ENCODE data around the gene BBLN. TPM values are rescaled to one million over a fixed set of nuclear protein-coding genes. Genes with fewer than 3 reads are reported as not detected.

Gene BBLN
- total RNA-seq, 1 experiment from 2014 or later, result 154 TPM

DNA sequence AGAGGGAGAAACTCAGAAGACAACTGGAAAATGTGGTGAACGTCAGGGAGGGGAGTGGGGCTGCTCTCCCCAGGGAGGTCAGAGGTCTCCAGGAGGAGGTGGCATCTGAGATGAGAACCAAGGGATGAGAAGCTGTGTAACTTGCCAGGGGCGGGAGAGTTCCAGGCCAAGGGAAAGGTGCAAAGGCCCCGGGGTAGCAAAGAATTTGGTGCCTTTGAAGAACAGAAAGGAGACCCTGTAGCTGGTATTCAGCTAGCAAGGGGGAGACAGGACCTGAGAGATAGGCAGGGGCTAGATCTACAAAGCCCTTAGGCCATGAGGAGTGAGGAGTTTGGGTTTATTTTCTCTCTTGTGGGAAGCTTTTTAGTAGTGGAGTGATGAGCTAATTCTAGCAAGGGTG is 46.4 kb downstream of the BBLN start:
- Histone ChIP-seq H3K27me3 (ENCODE audit: insufficient read depth, low read depth) (no peaks in the 10 kb centered on the region), H4K20me1 (ENCODE audit: insufficient read depth) (0 out of 2 replicates have a peak, but pooled peaks cover 4% of the 10 kb centered on the region), H3K27ac (no peak overlapping the region), H3K9me3 (ENCODE audit: insufficient read depth, low read depth) (no peaks in the 10 kb centered on the region), H3K9me2 (ENCODE audit: insufficient read depth) (no peaks in the 10 kb centered on the region), H3K4me2 (no peak overlapping the region), H3K4me1 (replicated peaks; ENCODE audit: insufficient read depth) (0 out of 2 replicates have a peak, but pooled peaks cover 5% of the 10 kb centered on the region), H3K4me3 (no peak overlapping the region), H3K79me2 (ENCODE audit: low read depth) (peaks cover 8% of the 10 kb centered on the region; the same call in 1 of the 2 replicates), H3F3A (ENCODE audit: insufficient read depth, low read depth) (no peaks in the 10 kb centered on the region), H2AFZ (no peak overlapping the region), H3K36me3 (ENCODE audit: low read depth) (no peaks in the 10 kb centered on the region)
- BruUV-seq (replicated peaks), result no TSS peak
- no peak for DNase-seq
- TF ChIP-seq EZH2 (IDR thresholded peaks at IDR 0.05; ENCODE audit: low read depth), result no peak
- TF ChIP-seq CTCF (conservative IDR thresholded peaks at IDR 0.05), result no peak
- POLR2A ChIA-PET (ENCODE audit: unreplicated experiment), result interaction anchor here (0.6 kb wide), 1 partner anchor 112 kb away, joined by 3 read pairs; no protein-coding TSS in a partner anchor
- intact Hi-C loops (cut with micrococcal nuclease; ENCODE audit: unreplicated experiment), result no loop called here
- CTCF ChIA-PET, result interaction anchor here (0.6 kb wide), 1 partner anchor 106 kb away, joined by 7 read pairs; no protein-coding TSS in a partner anchor

DNA sequence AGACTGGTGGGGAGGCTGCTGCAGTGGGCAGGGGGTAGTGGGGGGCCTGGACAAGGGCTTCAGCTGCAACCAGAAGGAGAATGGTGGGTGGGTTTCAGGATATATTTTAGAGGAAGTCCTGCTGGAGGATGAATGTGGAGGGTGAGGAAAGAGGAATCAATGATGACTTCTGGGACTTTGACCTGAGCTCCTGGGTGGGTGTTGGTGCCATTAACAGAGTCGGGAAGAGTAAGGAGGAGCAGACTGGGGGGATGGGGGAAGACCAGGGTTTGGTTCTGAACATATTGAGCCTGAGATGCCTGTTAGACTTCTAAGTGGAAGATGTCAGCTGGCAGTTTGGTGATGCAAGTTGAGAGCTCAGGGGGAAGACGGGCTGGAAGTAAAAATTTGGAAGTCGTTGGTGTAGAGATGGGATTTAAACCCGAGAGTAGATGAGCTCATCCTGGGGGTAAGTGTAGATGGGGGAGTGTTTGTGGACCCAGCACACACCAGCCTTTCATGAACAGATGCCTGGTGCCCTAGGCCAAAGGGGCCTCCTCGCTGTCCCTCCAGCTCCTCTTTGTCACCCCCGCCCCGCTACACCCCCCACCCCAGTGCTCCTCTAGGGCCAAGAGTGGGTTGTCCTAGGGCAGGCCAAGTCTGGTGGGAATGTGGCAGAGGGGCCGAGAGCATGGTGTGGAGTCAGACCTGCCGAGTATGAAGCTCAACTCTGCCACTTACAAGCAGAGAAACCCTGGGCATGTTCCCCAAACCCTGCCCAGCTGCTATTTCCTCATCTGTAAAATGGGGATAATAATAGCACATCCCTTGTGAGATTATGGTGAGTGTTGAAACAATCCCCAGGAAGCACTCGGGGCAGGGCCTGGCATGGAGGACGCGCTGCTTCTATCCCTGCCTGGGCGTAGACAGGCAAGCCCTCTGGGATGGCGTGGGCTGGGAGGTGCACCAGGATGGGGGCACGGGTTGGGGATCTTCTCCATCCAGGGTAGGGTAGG is 47.1 kb downstream of the BBLN start:
- ChIA-PET CTCF (no interaction called here), POLR2A (ENCODE audit: unreplicated experiment) (interaction anchor here (0.6 kb wide), 2 partner anchors 113 to 175 kb away, joined by 3 read pairs; no protein-coding TSS in a partner anchor)
- H3K9me2 ChIP-seq (ENCODE audit: insufficient read depth), result no peaks in the 10 kb centered on the region
- H3K36me3 ChIP-seq (ENCODE audit: low read depth), result no peaks in the 10 kb centered on the region
- H3K27me3 ChIP-seq (ENCODE audit: insufficient read depth, low read depth), result no peaks in the 10 kb centered on the region
- peaks cover 8% of the 10 kb centered on the region; the same call in 1 of the 2 replicates for H3K79me2 ChIP-seq (ENCODE audit: low read depth)
- no peak for DNase-seq
- no peak overlapping the region for H3K4me3 ChIP-seq
- H3F3A ChIP-seq (ENCODE audit: insufficient read depth, low read depth), result no peaks in the 10 kb centered on the region
- no peak for TF ChIP-seq CTCF (conservative IDR thresholded peaks at IDR 0.05)
- no peak for TF ChIP-seq EZH2 (IDR thresholded peaks at IDR 0.05; ENCODE audit: low read depth)
- 0 out of 2 replicates have a peak, but pooled peaks cover 4% of the 10 kb centered on the region for H4K20me1 ChIP-seq (ENCODE audit: insufficient read depth)
- no peak overlapping the region for H3K4me2 ChIP-seq
- no peak overlapping the region for H2AFZ ChIP-seq
- no peak overlapping the region for H3K27ac ChIP-seq
- intact Hi-C loops (cut with micrococcal nuclease; ENCODE audit: unreplicated experiment), result no loop called here
- BruUV-seq (replicated peaks), result no TSS peak
- 0 out of 2 replicates have a peak, but pooled peaks cover 5% of the 10 kb centered on the region for H3K4me1 ChIP-seq (replicated peaks; ENCODE audit: insufficient read depth)
- H3K9me3 ChIP-seq (ENCODE audit: insufficient read depth, low read depth), result no peaks in the 10 kb centered on the region

DNA sequence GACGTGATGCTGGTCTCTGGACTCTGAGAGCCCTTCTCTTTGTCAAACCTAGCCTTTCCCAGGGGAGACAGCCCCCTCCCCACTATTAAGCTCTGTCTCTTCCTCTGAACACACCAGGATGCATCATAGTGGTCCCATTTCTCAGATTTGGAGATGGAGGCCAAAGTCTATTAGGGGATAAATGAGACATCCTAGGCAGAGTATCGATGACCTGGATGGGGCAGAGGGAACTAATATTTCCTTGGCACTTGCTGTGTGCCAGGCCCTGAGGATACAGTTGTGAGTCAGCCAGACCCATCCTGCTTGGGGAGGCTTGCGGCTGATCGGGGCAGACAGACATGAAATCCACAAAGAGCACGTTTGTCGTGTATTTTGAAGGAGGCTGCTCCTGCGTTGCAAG is 48.3 kb downstream of the BBLN start:
- H3K4me2 ChIP-seq, result no peak overlapping the region
- no peak overlapping the region for H3K27ac ChIP-seq
- H3K4me1 ChIP-seq (replicated peaks; ENCODE audit: insufficient read depth), result 0 out of 2 replicates have a peak, but pooled peaks cover 5% of the 10 kb centered on the region
- BruUV-seq (replicated peaks), result no TSS peak
- H3K9me3 ChIP-seq (ENCODE audit: insufficient read depth, low read depth), result no peaks in the 10 kb centered on the region
- DNase-seq, result no peak
- ChIA-PET POLR2A (ENCODE audit: unreplicated experiment) (no interaction called here), CTCF (no interaction called here)
- H3K27me3 ChIP-seq (ENCODE audit: insufficient read depth, low read depth), result no peaks in the 10 kb centered on the region
- no peaks in the 10 kb centered on the region for H3F3A ChIP-seq (ENCODE audit: insufficient read depth, low read depth)
- TF ChIP-seq CTCF (conservative IDR thresholded peaks at IDR 0.05) (no peak), EZH2 (IDR thresholded peaks at IDR 0.05; ENCODE audit: low read depth) (no peak)
- no peaks in the 10 kb centered on the region for H3K36me3 ChIP-seq (ENCODE audit: low read depth)
- H3K79me2 ChIP-seq (ENCODE audit: low read depth), result peaks cover 8% of the 10 kb centered on the region; the same call in 1 of the 2 replicates
- H2AFZ ChIP-seq, result no peak overlapping the region
- intact Hi-C loops (cut with micrococcal nuclease; ENCODE audit: unreplicated experiment), result no loop called here
- no peaks in the 10 kb centered on the region for H4K20me1 ChIP-seq (ENCODE audit: insufficient read depth)
- H3K9me2 ChIP-seq (ENCODE audit: insufficient read depth), result no peaks in the 10 kb centered on the region
- no peak overlapping the region for H3K4me3 ChIP-seq

All from PC-9 (cell line).